MM.1S (cell line): ENCODE data around the gene DOC2A.

Source experiments
- DNase-seq: peaks from one replicate; pipeline ENCODE4 v3.0.0-alpha.2; 2015
- H2AFZ ChIP-seq: fragments of 300-600 bp; sonication (generic); 2 replicates; pipeline ENCODE4 v1.6.0; 2016; ENCODE audit warnings: antibody characterized with exemption, low read length
- H3F3A ChIP-seq: fragments of 300-600 bp; sonication (generic); 2 replicates; pipeline ENCODE4 v1.6.1; 2016; ENCODE audit warnings: mild to moderate bottlenecking, antibody characterized with exemption, low read length, moderate library complexity, mixed read lengths; ENCODE audit not compliant: insufficient read depth
- H3K27ac ChIP-seq: fragments of 300-600 bp; sonication (generic); 2 replicates; pipeline ENCODE4 v1.5.1; 2016; ENCODE audit warnings: mild to moderate bottlenecking, low read length
- H3K27me3 ChIP-seq: fragments of 300-600 bp; sonication (generic); replicated peaks from 2 replicates; pipeline ENCODE4 v1.6.0; 2016; ENCODE audit warnings: low read length; ENCODE audit not compliant: insufficient read depth
- H3K36me3 ChIP-seq: fragments of 300-600 bp; sonication (generic); replicated peaks from 2 replicates; pipeline ENCODE4 v1.6.1; 2016; ENCODE audit warnings: mild to moderate bottlenecking, low read length, mixed read lengths; ENCODE audit not compliant: insufficient read depth
- H3K4me1 ChIP-seq: fragments of 300-600 bp; sonication (generic); 2 replicates; pipeline ENCODE4 v1.6.1; 2016; ENCODE audit warnings: low read length, mixed read lengths
- H3K4me2 ChIP-seq: fragments of 300-600 bp; sonication (generic); 2 replicates; pipeline ENCODE4 v1.6.0; 2016; ENCODE audit warnings: low read depth, low read length
- H3K4me3 ChIP-seq: fragments of 300-600 bp; sonication (generic); 2 replicates; pipeline ENCODE4 v1.5.1; 2016; ENCODE audit warnings: low read length, mixed read lengths
- H3K79me2 ChIP-seq: fragments of 300-600 bp; sonication (generic); 2 replicates; pipeline ENCODE4 v1.6.1; 2016; ENCODE audit warnings: mixed run types, low read length, mixed read lengths
- H3K9ac ChIP-seq: fragments of 300-600 bp; sonication (generic); 2 replicates; pipeline ENCODE4 v1.6.1; 2016; ENCODE audit warnings: low read length, mixed read lengths
- H3K9me2 ChIP-seq: fragments of 300-600 bp; sonication (generic); replicated peaks from 2 replicates; pipeline ENCODE4 v1.6.1; 2016; ENCODE audit warnings: mild to moderate bottlenecking, low read length, mixed read lengths; ENCODE audit not compliant: insufficient read depth
- H3K9me3 ChIP-seq: fragments of 300-600 bp; sonication (generic); replicated peaks from 2 replicates; pipeline ENCODE4 v1.6.1; 2016; ENCODE audit warnings: mild to moderate bottlenecking, low read length, mixed read lengths; ENCODE audit not compliant: insufficient read depth
- H4K20me1 ChIP-seq: fragments of 300-600 bp; sonication (generic); 2 replicates; pipeline ENCODE4 v1.6.1; 2016; ENCODE audit warnings: mild to moderate bottlenecking, low read length, moderate library complexity, mixed read lengths; ENCODE audit not compliant: insufficient read depth
- CTCF ChIP-seq: fragments of 300-600 bp; sonication (generic); IDR thresholded peaks from 2 replicates; pipeline ENCODE4 v1.5.1; 2016; ENCODE audit warnings: antibody characterized with exemption, low read length, mixed read lengths
- EZH2 ChIP-seq: fragments of 300-600 bp; sonication (generic); optimal IDR thresholded peaks from 2 replicates; pipeline ENCODE3; 2017; ENCODE audit warnings: low read depth, mild to moderate bottlenecking, antibody characterized with exemption, low read length, mixed read lengths
- EZH2phosphoT487 ChIP-seq: fragments of 300-600 bp; sonication (generic); IDR thresholded peaks from 2 replicates; pipeline ENCODE4 v1.6.1; 2018; ENCODE audit warnings: antibody characterized with exemption, low read length

DOC2A gene

DNA sequence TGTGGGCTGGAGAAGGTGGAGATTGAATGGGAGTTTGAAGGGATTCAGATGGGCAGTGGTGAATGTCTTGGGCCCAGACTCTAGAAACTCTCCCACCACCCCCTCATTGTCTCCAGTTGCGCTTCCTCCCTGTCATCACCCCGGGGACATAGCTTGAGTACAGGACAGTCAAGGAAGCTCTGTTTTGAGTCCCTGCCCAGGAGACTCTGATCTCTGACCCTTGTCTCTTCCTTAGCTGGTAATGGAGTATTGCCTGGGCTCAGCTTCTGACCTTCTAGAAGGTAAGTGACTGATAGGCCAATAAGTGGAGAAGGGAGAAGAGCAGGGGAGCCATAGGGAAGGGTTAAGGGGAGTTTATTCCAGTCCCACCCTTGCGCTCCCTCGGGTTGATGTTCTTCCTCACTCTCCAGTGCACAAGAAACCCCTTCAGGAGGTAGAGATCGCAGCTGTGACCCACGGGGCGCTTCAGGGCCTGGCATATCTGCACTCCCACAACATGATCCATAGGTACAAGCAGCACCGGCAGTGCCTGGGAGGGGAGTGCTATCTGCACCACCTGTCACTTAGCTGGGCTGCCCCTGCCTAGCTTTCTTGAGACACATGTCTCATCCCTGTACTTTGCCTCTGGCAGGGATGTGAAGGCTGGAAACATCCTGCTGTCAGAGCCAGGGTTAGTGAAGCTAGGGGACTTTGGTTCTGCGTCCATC is 32.1 kb downstream of the DOC2A start:
- no peak overlapping the region for H3K27ac ChIP-seq
- TF ChIP-seq EZH2phosphoT487 (no peak), EZH2 (no peak), CTCF (no peak)
- peaks cover 45% of the 10 kb centered on the region for H3K79me2 ChIP-seq
- H3K9ac ChIP-seq: no peak overlapping the region
- DNase-seq: no peak
- no peaks in the 10 kb centered on the region for H4K20me1 ChIP-seq
- H3K4me2 ChIP-seq: no peak overlapping the region
- peaks cover 6% of the 10 kb centered on the region; the same call in 1 of the 2 replicates for H3K36me3 ChIP-seq
- H3F3A ChIP-seq: no peaks in the 10 kb centered on the region
- H3K4me3 ChIP-seq: no peak overlapping the region
- peaks cover 14% of the 10 kb centered on the region for H3K4me1 ChIP-seq
- no peaks in the 10 kb centered on the region for H3K9me2 ChIP-seq
- H3K27me3 ChIP-seq: no peaks in the 10 kb centered on the region
- H3K9me3 ChIP-seq: no peaks in the 10 kb centered on the region
- no peak overlapping the region for H2AFZ ChIP-seq

DNA sequence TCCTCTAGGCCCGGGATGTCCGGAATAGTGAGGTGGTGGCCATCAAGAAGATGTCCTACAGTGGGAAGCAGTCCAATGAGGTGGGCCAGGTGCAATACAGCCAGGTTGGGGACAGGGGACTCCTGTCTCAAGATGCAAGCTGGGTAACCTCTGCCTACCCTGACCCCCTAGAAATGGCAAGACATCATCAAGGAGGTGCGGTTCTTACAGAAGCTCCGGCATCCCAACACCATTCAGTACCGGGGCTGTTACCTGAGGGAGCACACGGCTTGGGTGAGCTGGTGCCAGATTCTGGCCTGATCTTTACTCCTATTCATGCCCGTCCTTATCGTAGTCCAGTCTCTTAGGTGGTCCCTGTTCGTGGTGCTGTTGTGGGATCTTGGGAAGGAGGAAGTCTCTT is 32.7 kb downstream of the DOC2A start:
- TF ChIP-seq CTCF: no peak
- TF ChIP-seq EZH2phosphoT487: no peak
- TF ChIP-seq EZH2: no peak
- Histone ChIP-seq H3K36me3 (peaks cover 2% of the 10 kb centered on the region; the same call in 1 of the 2 replicates), H3K79me2 (peaks cover 45% of the 10 kb centered on the region), H3K27ac (no peak overlapping the region), H3K4me1 (peaks cover 17% of the 10 kb centered on the region), H3F3A (no peaks in the 10 kb centered on the region), H3K9me3 (no peaks in the 10 kb centered on the region), H3K4me2 (no peak overlapping the region), H2AFZ (no peak overlapping the region), H3K9ac (no peak overlapping the region), H3K27me3 (no peaks in the 10 kb centered on the region), H4K20me1 (no peaks in the 10 kb centered on the region), H3K4me3 (no peak overlapping the region), H3K9me2 (no peaks in the 10 kb centered on the region)
- DNase-seq: no peak

- Histone ChIP-seq H3K4me2 (no peak overlapping the region), H3K27ac (no peak overlapping the region), H2AFZ (no peak overlapping the region), H3K79me2 (peaks cover 45% of the 10 kb centered on the region), H3K9me3 (no peaks in the 10 kb centered on the region), H3K9me2 (no peaks in the 10 kb centered on the region), H3F3A (no peaks in the 10 kb centered on the region), H3K36me3 (peaks cover 2% of the 10 kb centered on the region; the same call in 1 of the 2 replicates), H3K4me1 (peaks cover 19% of the 10 kb centered on the region), H4K20me1 (no peaks in the 10 kb centered on the region), H3K4me3 (no peak overlapping the region), H3K27me3 (no peaks in the 10 kb centered on the region), H3K9ac (no peak overlapping the region)
- DNase-seq: no peak
- TF ChIP-seq CTCF: no peak
- no peak for TF ChIP-seq EZH2phosphoT487
- TF ChIP-seq EZH2: no peak
Measured at GRCh38 chr16:29977063-29977825, 33.6 kb downstream of the DOC2A start.
